Parathyroid adenoma (tissue), 2 donors: Measurements from ENCODE around the gene RECQL.
"Not testable (repeated sequence)": the region's sequence is repeated elsewhere in the genome, so short reads cannot be mapped to it uniquely, and the experiment has no call there.

ENCODE experiments used
- H2AFZ ChIP-seq: fragments of 300-600 bp; sonication (generic); one replicate; pipeline ENCODE4 v1.7.0; 2017; ENCODE audit warnings: antibody characterized with exemption, mild to moderate bottlenecking
- H3K27ac ChIP-seq: fragments of 300-600 bp; sonication (generic); one replicate; pipeline ENCODE4 v1.7.0; 2017
- H3K27me3 ChIP-seq: fragments of 300-600 bp; sonication (generic); one replicate; pipeline ENCODE4 v1.7.0; 2017; ENCODE audit warnings: low read length; ENCODE audit not compliant: control insufficient read depth, insufficient read depth
- H3K36me3 ChIP-seq: fragments of 300-600 bp; sonication (generic); one replicate; pipeline ENCODE4 v1.7.0; 2017; ENCODE audit warnings: low read length; ENCODE audit not compliant: control insufficient read depth, insufficient read depth
- H3K4me1 ChIP-seq: fragments of 300-600 bp; sonication (generic); one replicate; pipeline ENCODE4 v1.7.0; 2017; ENCODE audit warnings: control low read depth
- H3K4me2 ChIP-seq: fragments of 300-600 bp; sonication (generic); one replicate; pipeline ENCODE4 v1.7.0; 2017; ENCODE audit warnings: low read length
- H3K4me3 ChIP-seq: fragments of 300-600 bp; sonication (generic); one replicate; pipeline ENCODE4 v1.7.0; 2017; ENCODE audit warnings: low read depth, low read length
- H3K79me2 ChIP-seq: fragments of 300-600 bp; sonication (generic); one replicate; pipeline ENCODE4 v1.7.0; 2017; ENCODE audit warnings: control low read depth
- H3K9ac ChIP-seq: fragments of 300-600 bp; sonication (generic); one replicate; pipeline ENCODE4 v1.7.0; 2017; ENCODE audit warnings: mild to moderate bottlenecking
- H3K9me3 ChIP-seq: fragments of 300-600 bp; sonication (generic); one replicate; pipeline ENCODE4 v1.7.0; 2017; ENCODE audit warnings: low read length; ENCODE audit not compliant: control insufficient read depth
- CTCF ChIP-seq: fragments of 300-600 bp; sonication (generic); IDR thresholded peaks from one replicate; pipeline ENCODE4 v1.7.0; 2017; ENCODE audit warnings: antibody characterized with exemption, mild to moderate bottlenecking
- donor health status: primary hyperparathyroidism.

The RECQL gene

DNA sequence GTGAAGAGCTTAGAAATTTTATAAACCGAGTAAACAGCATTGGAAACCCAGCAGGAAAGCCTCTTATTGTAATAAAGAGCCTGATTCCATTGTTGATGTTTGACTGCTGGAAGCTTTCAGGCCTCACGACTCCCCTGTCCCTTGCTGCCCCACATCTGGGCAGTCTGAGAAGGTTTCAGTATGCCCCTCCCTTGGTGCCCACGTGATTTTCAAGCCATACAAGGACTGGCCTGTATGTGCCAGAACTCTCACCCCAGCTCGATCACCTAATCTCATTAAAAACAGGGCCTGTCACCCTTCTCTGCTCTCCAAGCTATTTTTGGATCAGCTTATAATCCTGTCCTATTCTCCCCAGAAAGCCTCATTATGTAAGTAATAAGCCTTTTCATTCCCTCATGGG is 71.4 kb downstream of the RECQL start:
- no peak overlapping the region for H2AFZ ChIP-seq
- TF ChIP-seq CTCF: no peak
- no peak overlapping the region for H3K9ac ChIP-seq
- H3K27ac ChIP-seq: no peak overlapping the region
- no peaks in the 10 kb centered on the region for H3K9me3 ChIP-seq
- no peaks in the 10 kb centered on the region for H3K36me3 ChIP-seq
- H3K27me3 ChIP-seq: no peaks in the 10 kb centered on the region
- no peaks in the 10 kb centered on the region for H3K4me1 ChIP-seq
- no peak overlapping the region for H3K4me3 ChIP-seq
- no peak overlapping the region for H3K4me2 ChIP-seq
- no peaks in the 10 kb centered on the region for H3K79me2 ChIP-seq

DNA sequence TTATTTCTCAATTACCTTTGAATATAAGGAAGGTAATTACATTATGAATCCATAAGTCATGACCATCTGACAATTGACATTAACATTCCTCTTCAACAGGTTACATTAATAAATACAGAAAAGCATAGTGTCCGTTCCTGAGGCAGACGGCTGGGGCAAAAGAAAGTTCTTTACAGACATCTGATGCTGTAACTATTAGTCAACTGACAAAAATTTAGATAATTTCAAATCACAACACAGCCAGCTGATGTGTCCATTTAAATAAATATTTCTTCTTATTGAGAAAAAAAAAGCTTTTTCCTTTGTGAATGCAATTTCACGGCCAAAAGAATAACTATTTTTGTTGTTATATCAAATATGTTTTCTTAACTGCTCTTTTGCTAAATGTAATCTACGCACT is 73.2 kb downstream of the RECQL start:
- H3K9ac ChIP-seq: no peak overlapping the region
- no peak overlapping the region for H3K4me3 ChIP-seq
- H2AFZ ChIP-seq: no peak overlapping the region
- no peak overlapping the region for H3K27ac ChIP-seq
- H3K4me2 ChIP-seq: no peak overlapping the region
- H3K4me1 ChIP-seq: no peaks in the 10 kb centered on the region
- no peaks in the 10 kb centered on the region for H3K36me3 ChIP-seq
- no peaks in the 10 kb centered on the region for H3K9me3 ChIP-seq
- no peak for TF ChIP-seq CTCF
- no peaks in the 10 kb centered on the region for H3K27me3 ChIP-seq
- no peaks in the 10 kb centered on the region for H3K79me2 ChIP-seq

- H2AFZ ChIP-seq, H3K4me3 ChIP-seq, H3K27ac ChIP-seq, H3K4me1 ChIP-seq, H3K27me3 ChIP-seq, H3K9me3 ChIP-seq, H3K79me2 ChIP-seq, H3K36me3 ChIP-seq, H3K4me2 ChIP-seq, H3K9ac ChIP-seq: not testable (repeated sequence)
These were observed 82.3 kb downstream of the RECQL start for GRCh38 chr12:21419009-21419699.
